OCI-LY3 (cell line): ENCODE measurements around the gene USH2A.

Source experiments
- H2AFZ ChIP-seq: fragments of 200-600, 300-600 bp; shearing (Covaris generic); 2 replicates; pipeline ENCODE4 v1.6.0; 2014; ENCODE audit warnings: antibody characterized with exemption, low read depth, low read length
- H3K27ac ChIP-seq: fragments of 200-600, 300-600 bp; sonication (generic); 2 replicates; pipeline ENCODE4 v1.5.1; 2014; ENCODE audit warnings: mild to moderate bottlenecking, low read length, moderate library complexity, mixed read lengths
- H3K27me3 ChIP-seq: fragments of 200-600, 300-600 bp; sonication (generic); 2 replicates; pipeline ENCODE4 v1.6.1; 2014; ENCODE audit warnings: low read depth, low read length, mixed read lengths
- H3K36me3 ChIP-seq: fragments of 200-600, 300-600 bp; sonication (generic); replicated peaks from 2 replicates; pipeline ENCODE3; 2014; ENCODE audit warnings: low read depth, low read length, mixed read lengths
- H3K4me1 ChIP-seq: fragments of 300-600, 200-600 bp; sonication (generic); 2 replicates; pipeline ENCODE4 v1.6.1; 2014; ENCODE audit warnings: low read length, mixed read lengths
- H3K4me2 ChIP-seq: fragments of 200-600, 300-600 bp; sonication (generic); 2 replicates; pipeline ENCODE4 v1.6.1; 2014; ENCODE audit warnings: low read length, mixed read lengths
- H3K4me3 ChIP-seq: fragments of 300-600, 200-600 bp; sonication (generic); 2 replicates; pipeline ENCODE4 v1.5.1; 2014; ENCODE audit warnings: antibody characterized with exemption, mild to moderate bottlenecking, low read length, moderate library complexity
- H3K79me2 ChIP-seq: fragments of 300-600, 200-600 bp; shearing (Covaris generic); 2 replicates; pipeline ENCODE4 v1.6.1; 2014; ENCODE audit warnings: mild to moderate bottlenecking, low read length, mixed read lengths
- H3K9ac ChIP-seq: fragments of 300-600, 200-600 bp; shearing (Covaris generic); 2 replicates; pipeline ENCODE4 v1.6.0; 2014; ENCODE audit warnings: mild to moderate bottlenecking, low read length, moderate library complexity
- H3K9me3 ChIP-seq: fragments of 200-600, 300-600 bp; shearing (Covaris generic); 2 replicates; pipeline ENCODE4 v1.6.1; 2014; ENCODE audit warnings: low read length, mixed read lengths; ENCODE audit not compliant: insufficient read depth
- H4K20me1 ChIP-seq: fragments of 200-600, 300-600 bp; sonication (generic); 2 replicates; pipeline ENCODE4 v1.6.1; 2016; ENCODE audit warnings: low read length, mixed read lengths; ENCODE audit not compliant: insufficient read depth
- CTCF ChIP-seq: fragments of 200-600, 300-600 bp; sonication (generic); IDR thresholded peaks from 2 replicates; pipeline ENCODE4 v1.5.1; 2014; ENCODE audit warnings: antibody characterized with exemption, low read length, low read depth
- EZH2phosphoT487 ChIP-seq: fragments of 200-600 bp; shearing (Covaris generic); IDR thresholded peaks from 2 replicates; pipeline ENCODE4 v1.6.1; 2018; ENCODE audit warnings: antibody characterized with exemption, mixed run types, low read depth

Gene USH2A

GRCh38 chr1:215824245-215824644, 599.0 kb downstream of the USH2A start:
- no peak overlapping the region for H3K27ac ChIP-seq
- no peak overlapping the region for H3K9ac ChIP-seq
- H3K79me2 ChIP-seq = no peaks in the 10 kb centered on the region
- TF ChIP-seq CTCF (peak; percentile 36), EZH2phosphoT487 (no peak)
- no peaks in the 10 kb centered on the region for H4K20me1 ChIP-seq
- H3K27me3 ChIP-seq = no peaks in the 10 kb centered on the region
- no peak overlapping the region for H3K4me2 ChIP-seq
- H3K4me1 ChIP-seq = no peaks in the 10 kb centered on the region
- H3K9me3 ChIP-seq = no peaks in the 10 kb centered on the region
- no peak overlapping the region for H2AFZ ChIP-seq
- H3K4me3 ChIP-seq = no peak overlapping the region
- H3K36me3 ChIP-seq = no peaks in the 10 kb centered on the region

GRCh38 chr1:215819114-215819513, 604.1 kb downstream of the USH2A start:
- Histone ChIP-seq H3K4me1 (no peaks in the 10 kb centered on the region), H3K79me2 (no peaks in the 10 kb centered on the region), H3K36me3 (no peaks in the 10 kb centered on the region), H4K20me1 (no peaks in the 10 kb centered on the region), H3K9ac (no peak overlapping the region), H3K9me3 (no peaks in the 10 kb centered on the region), H3K4me2 (no peak overlapping the region), H3K27me3 (no peaks in the 10 kb centered on the region), H3K27ac (no peak overlapping the region), H3K4me3 (no peak overlapping the region), H2AFZ (no peak overlapping the region)
- TF ChIP-seq CTCF = no peak
- TF ChIP-seq EZH2phosphoT487 = no peak

- no peak for TF ChIP-seq CTCF
- TF ChIP-seq EZH2phosphoT487 = no peak
Observed at GRCh38 chr1:215807911-215808436, 615.3 kb downstream of the USH2A start.

GRCh38 chr1:215807218-215807617, 616.0 kb downstream of the USH2A start:
- Histone ChIP-seq H3K9me3 (no peaks in the 10 kb centered on the region; the same call in 1 of the 2 replicates), H3K27ac (no peak overlapping the region), H3K4me1 (no peaks in the 10 kb centered on the region), H3K36me3 (no peaks in the 10 kb centered on the region), H3K27me3 (no peaks in the 10 kb centered on the region), H4K20me1 (no peaks in the 10 kb centered on the region), H3K4me3 (no peak overlapping the region), H3K79me2 (no peaks in the 10 kb centered on the region), H3K4me2 (no peak overlapping the region), H2AFZ (no peak overlapping the region), H3K9ac (no peak overlapping the region)
- TF ChIP-seq EZH2phosphoT487 = no peak
- TF ChIP-seq CTCF = no peak

More at GRCh38 chr1:215807911-215808436, 615.3 kb downstream of the USH2A start:
- no peaks in the 10 kb centered on the region for H3K36me3 ChIP-seq
- H3K9ac ChIP-seq = no peak overlapping the region
- H2AFZ ChIP-seq = no peak overlapping the region
- no peak overlapping the region for H3K27ac ChIP-seq
- no peaks in the 10 kb centered on the region for H3K27me3 ChIP-seq
- peaks cover 3% of the 10 kb centered on the region; the same call in 1 of the 2 replicates for H3K9me3 ChIP-seq
- no peaks in the 10 kb centered on the region for H3K4me1 ChIP-seq
- no peaks in the 10 kb centered on the region for H3K79me2 ChIP-seq
- H3K4me2 ChIP-seq = no peak overlapping the region
- no peak overlapping the region for H3K4me3 ChIP-seq
- no peaks in the 10 kb centered on the region for H4K20me1 ChIP-seq
